ENCODE measurements around the gene HPS1.

HPS1 gene

DNA sequence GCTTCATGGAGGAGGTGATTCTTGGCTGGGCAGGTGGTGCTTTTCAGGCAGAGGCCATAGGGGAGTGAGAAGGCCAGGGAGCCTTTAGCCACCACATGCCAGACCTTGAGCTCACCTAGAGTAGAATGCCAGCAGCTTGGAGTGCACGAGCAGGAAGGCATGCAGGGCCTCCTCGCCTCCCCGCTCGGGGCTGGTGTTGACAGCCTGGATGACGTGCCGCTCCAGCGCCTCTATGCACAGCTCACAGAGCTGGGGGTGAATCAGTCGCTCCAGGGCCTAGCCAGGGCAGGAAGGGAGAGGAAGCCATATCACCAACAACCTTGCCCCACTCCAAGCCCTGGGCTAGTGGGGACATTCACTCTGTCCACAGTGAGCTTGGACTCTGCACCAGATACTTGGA, 15.7 kb downstream of the HPS1 start:
- no peak for DNase-seq

- no peak for DNase-seq
These were observed 16.3 kb downstream of the HPS1 start for GRCh38 chr10:98430427-98430826.

GRCh38 chr10:98429320-98430072, 17.2 kb downstream of the HPS1 start:
- no peak for DNase-seq

DNA sequence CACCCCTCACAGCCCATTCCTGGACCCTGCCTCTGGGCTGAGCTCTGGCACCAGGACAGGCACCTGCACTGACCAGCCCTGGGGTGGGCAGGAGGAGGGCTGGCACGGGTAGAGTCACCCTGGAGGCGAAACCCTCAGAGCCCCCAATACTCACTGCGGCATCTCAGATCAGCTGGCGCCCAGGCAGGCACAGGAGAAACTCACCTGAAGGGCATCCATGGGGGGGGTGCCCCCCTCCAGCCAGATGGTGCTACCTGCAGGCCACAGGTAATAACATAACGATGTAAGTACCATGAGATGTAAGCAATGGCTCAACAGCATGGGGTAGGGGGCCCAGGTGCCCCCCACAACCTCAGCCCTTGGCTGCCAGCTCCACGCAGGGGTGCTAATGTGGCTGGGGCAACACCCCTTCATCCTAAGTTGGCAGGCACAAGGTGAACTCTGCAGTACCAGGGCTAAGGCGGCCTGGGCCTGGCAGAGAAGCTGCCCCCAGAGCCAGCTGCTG, 19.7 kb downstream of the HPS1 start:
- no peak for DNase-seq

DNA sequence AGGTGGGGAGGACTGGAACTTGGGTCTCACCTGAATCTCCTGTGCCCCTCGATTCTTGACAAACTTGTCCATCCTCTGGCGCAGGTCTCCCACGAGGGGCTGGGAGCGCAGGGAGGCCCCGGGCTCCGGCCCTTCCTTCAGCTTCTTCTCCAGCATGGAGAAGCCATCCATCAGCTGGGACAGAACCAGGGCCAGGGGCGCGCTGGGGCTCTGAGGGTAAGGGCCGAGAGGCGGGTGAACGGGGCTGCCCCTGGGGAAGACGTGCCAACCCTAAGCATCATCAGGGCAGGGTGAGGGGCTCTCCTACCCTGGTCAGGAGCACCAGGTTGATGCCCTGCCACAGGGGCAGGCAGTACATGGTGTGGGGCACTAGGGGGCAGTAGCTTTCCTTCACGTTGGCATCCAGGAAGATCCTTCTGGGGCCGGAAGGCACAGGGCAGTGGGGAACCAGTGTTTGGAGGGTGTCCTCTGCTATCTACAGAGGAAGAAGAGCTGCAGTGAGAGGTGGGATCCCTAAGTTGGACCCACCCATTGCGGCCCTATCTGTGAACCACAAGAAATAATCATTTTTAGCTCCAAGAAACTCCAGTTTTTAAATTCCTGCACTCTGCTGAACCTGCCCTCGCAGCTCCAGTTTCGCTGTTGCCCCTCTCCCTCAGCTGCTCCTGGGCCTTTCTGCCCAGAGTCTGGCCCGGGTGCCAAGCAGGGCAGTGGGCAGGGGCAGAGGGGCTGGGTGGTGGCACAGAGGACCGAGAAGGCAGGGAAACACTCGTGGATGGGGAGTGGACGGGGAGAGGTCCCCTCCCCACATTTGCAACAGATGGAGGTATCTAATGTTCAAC, 21.0 kb downstream of the HPS1 start:
- DNase-seq: peak; percentile 61

DNA sequence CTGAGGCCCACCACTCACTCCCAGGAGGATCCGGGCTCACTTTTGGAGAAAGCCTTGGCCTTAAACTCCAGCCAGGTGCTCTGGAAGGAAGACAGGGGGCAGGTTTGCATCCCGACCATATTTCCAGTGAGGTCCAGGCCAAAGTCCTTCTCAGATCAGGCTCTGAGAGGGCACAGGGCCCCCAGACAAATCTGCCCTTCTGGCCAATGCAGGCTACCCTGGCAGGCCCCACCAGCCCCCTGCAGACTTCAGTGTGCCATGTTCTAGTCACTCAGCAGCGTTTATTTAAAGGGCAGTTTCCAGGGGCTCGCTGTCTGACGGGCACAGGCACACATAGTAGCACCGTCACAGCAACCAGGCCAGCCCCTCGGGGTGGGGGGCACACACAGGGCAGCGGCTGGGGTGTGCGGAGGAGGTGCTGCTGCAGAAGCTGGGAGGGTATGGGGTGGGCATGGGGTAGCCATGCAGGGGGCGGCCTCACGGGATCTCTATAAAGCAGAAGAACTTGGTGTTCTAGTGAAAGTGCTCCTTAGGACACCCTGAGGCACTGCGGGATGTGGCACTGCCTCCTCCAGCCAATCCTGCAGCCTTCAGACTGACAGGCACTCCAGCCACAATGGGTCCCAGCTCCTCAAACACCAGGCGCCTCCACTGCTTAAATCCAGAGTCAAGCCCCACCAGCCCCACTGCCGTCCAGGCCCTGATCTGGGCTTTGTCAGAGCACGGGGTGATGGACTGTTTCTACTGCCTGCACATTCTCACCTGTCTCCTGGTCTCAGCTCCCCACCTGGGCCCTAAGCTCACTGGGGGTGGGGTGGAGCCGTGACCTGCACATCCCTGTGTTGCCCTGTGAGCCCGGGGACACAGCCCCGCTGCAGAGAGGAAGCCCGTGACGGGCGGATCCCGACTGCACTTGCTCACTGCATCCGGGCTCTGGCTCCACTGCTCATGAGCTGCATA, 22.2 kb downstream of the HPS1 start:
- no peak for DNase-seq

DNA sequence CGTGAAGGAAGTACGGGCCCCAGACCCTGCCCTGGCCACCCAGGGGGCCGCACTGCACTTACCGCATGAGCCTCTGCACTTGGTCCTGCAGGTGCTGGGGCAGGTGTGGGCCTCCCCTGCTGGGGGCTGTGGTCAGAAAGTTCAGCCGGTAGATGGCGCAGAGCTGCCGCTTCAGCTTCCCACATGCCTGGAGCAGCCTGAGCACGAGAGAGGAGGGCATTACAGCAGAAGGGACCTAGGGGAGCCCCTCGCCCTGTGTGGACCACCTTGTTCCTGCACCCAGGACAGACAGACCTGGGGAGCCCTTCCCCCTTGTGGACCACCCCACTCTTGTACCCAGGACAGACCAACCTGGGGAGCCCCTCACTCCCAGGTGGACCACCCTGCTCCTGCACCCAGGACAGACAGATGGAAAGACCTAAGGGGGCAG, 23.0 kb downstream of the HPS1 start:
- peak; percentile 73 for DNase-seq

- no peak for DNase-seq
These were observed 24.6 kb downstream of the HPS1 start for GRCh38 chr10:98422182-98422581.

DNA sequence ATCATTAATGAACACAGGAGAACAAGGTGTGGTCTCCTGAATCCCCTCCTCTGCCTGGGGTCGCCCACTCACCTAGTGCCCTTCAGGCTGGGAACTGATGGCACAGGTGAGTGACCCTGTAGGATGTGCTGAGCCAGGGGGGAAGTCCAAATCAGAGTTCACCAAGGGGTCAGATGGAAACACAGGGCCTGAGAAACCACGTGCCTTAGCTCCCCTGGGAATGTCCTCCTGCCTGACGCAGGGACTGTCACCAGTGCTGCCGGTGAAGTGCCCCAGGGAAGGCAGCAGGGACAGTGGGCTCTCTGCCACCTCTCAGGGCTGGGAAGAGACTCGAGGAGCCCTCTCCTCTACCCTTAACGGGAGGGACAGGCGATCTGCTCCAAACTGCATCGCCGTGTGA, 25.9 kb downstream of the HPS1 start:
- no peak for DNase-seq

- no peak for DNase-seq
These were observed 27.1 kb downstream of the HPS1 start for GRCh38 chr10:98419469-98420261.

GRCh38 chr10:98418665-98419468, 27.9 kb downstream of the HPS1 start:
- DNase-seq: no peak

DNA sequence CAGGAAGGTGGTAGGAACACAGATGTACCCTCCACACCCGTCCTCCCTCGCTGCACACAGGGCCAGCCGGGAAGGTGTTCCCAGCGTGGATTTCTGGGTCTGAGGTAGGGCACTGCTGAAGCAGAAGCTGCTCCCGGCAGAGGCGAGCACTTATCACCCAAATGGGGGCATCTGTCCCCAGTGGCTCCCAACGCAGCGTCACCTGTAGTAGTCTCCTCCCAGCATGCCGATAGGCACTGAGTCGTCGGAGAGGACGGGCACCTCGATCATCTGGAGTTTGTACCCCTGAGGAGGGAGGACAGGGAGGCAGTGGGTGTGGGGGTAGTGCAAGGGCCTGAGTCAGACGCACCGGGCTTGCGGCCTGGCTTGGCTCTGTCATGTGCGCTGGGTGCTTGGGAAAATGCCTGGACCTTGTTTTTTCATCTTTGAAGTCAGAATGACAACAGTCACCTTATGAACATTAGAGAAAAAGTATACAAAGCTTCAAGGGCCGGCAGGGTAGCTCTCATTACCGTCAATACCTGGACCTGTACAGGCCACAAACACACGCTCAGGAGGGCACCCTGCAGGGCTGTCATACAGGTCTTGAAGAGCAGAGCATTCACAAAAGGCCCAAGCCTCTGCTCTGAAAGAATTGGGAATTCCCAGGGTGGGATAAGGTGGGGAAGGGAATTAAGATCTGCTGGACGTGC, 28.6 kb downstream of the HPS1 start:
- no peak for DNase-seq

DNA sequence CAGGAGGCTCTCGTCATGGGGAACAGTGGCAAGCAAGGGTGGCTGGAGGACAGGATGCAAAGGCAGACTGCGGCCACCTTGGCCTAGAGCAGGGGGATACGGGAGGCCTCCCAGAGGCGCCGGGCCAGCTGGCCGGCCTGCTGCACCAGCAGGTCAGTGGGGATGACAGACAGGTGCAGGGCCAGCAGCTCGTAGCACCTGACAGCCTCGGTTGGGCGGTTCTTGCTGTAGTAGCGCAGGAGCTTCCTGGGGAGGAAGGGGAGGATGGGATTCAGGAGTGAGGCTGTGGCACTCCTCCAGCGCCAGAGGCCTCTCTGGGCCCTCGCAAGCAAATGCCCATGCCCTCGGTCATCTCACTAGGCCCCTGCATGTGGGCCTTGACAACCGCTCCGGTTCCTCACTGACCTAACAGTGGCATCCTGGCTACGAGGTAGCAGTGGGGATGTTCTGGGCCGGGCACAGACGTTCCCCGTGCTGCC, 29.2 kb downstream of the HPS1 start:
- no peak for DNase-seq

DNA sequence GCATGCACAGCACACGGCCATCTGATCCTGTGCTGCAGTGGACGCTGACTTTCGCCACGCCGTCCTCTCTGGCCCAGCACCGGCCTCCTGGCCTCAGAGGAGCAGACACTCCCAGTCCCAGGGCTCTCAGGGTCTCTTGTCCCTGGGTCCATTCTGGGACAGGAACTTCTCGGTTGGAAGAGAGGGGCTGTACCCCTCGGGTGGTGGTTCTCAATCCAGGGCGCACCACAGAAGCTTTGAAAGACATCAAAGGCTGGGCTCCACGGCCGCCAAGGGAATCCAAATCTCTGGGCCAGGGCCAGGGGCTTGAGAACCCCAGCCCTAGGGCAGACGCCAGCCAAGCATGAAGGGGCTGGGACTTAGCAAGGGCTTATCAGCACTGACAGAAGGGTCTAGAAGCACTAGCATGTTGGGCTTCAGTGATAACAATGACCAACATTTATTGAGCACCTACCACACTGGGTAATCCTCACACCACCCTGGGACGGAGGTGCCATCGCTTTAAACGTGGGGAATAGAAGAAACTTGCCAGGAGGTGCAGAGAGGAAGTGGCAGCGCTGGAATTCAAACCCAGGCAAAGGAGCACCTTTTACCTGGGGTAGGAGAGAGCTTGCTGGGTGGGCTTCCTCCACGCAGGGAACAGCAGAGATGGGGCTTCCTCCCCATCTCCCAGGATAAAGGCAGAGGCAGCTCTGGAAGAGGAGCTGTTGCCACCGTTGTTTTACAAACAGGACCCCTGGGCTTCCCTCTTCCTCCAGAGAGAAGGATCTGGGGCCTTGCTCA, 29.9 kb downstream of the HPS1 start:
- DNase-seq: no peak

DNA sequence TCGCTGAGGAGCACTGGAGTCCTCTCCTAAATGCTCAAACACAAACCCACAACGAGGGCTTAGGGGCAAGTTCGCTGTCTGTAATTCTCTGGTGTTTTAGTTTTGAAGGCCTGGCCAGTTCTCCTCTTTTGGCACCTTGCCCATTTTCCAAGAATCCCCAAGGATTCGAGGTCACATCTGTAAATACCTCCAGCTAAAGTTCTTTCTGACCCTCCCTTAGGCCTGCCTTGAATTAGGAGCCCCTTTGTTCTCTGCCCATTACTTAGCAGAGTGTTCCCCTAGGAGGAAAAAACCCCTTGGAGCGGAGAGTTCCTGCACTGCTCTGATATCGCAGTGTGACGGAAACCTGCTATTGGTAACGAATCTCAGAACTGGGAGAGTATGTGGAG, 31.0 kb downstream of the HPS1 start:
- no peak for DNase-seq

DNA sequence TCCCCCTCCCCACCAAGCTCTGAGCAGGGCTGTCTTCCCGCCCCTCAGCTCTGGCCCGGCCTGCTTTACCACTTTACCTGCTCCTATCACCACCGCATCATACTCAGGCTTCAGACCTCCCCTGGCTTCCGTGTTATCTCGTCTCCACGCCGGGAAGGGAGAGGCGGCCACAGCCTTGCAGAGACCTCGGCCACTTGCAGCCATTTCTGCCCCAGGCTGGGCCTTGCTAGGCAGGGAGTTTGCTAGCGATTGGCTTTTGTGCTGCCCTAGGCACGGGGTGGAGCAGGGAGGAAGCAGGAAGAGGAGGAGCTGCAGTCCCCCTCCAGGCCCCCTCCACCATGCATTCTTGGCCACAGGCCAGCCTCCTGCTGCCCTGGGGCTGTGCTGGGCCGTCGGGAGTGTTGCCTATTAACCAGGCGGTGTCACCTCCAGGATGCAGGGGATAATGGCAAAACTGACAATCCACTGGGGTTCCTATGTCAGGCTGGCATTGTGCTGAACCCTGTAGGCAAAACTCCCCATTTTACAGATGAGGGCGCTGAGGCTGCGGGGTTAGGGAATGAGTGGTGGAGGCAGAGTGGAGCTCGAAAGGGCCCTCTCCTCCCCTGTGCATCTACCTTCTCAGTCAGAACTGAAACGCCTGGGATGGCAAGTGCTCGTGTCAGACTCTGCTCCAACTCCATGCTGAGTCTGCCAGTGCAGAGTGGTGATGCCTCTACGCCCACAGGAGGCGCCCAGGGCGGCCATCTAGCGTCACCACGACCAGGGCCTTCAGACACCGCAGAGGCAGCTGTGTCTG, 31.6 kb downstream of the HPS1 start, which contains the start of gene PYROXD2:
TSS of gene PYROXD2 (minus strand) at position 251 of the 799 bp plus-strand sequence. CDS start at position 204, 47 bp downstream.
- DNase-seq: peak; percentile 93

DNA sequence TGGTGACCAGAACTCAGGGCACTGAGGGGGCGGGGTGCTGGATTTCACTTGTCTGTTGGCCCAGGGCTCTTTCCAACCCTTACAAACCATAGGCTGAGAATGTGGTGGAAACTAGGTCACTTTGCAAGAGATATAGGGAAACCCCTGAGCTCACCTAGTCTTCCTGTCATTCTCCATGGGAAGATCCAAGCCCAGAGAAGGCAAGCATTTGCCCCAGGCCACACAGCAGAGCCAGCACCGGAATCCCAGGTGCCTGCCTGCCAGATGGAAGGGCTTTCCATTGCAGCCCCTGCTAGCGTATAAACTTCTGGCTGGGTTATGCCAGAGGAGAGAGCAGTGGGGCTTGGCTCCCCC, 32.2 kb downstream of the HPS1 start:
- no peak for DNase-seq

- no peak for DNase-seq
These were observed 35.0 kb downstream of the HPS1 start for GRCh38 chr10:98411768-98412167.

GRCh38 chr10:98411166-98411565, 35.6 kb downstream of the HPS1 start:
- DNase-seq: no peak
